Measurements from ENCODE around the gene PEX14. TPM values are rescaled to one million over a fixed set of nuclear protein-coding genes. Genes with fewer than 3 reads are reported as not detected.
A peak's percentile ranks its signal among the peaks of the same experiment; 100 is the strongest.

PEX14 gene
- total and polyA plus RNA-seq, 8 donors = 8.2 to 26.3 (median 12.6) TPM

DNA sequence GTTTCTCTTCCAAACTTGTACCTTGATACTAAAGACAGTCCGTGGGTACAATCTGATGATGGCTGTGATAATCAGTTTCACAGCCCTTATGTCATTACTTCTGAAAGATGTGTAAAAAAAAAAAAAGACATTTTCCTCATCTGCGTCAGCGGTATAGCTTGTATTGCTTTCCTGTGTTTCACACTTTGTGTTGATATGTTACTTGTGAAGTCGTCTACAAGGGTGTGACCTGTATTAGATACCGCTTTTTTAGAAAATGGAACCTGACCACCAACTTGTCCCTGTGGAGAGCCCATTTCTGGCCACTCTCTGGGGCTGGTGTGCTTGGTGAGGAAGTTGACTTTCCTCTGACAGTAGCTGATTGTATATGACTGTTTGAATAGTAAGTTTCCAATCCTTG is 50.5 kb downstream of the PEX14 start:
- Histone ChIP-seq H3K4me1 (peaks cover 39 to 58% (median 52%) of the 10 kb centered on the region in 4 donors), H3K4me3 (no peak overlapping the region), H3K27me3 (no peaks in the 10 kb centered on the region), H3K27ac (no peak overlapping the region), H3K36me3 (no peaks in the 10 kb centered on the region), H3K9me3 (no peaks in the 10 kb centered on the region)
- 82 to 91% (median 84%) methylated on average over 5 of the region's 5 CpGs for WGBS, 5 donors
- DNase-seq = no peak
- intact Hi-C loops (cut with DNase I; ENCODE audit: low total_unique reads) = no loop called here
- no peak for TF ChIP-seq POLR2A (IDR thresholded peaks at IDR 0.05)
- TF ChIP-seq POLR2AphosphoS5 (IDR thresholded peaks at IDR 0.05) = no peak
- TF ChIP-seq, protein P1, sequence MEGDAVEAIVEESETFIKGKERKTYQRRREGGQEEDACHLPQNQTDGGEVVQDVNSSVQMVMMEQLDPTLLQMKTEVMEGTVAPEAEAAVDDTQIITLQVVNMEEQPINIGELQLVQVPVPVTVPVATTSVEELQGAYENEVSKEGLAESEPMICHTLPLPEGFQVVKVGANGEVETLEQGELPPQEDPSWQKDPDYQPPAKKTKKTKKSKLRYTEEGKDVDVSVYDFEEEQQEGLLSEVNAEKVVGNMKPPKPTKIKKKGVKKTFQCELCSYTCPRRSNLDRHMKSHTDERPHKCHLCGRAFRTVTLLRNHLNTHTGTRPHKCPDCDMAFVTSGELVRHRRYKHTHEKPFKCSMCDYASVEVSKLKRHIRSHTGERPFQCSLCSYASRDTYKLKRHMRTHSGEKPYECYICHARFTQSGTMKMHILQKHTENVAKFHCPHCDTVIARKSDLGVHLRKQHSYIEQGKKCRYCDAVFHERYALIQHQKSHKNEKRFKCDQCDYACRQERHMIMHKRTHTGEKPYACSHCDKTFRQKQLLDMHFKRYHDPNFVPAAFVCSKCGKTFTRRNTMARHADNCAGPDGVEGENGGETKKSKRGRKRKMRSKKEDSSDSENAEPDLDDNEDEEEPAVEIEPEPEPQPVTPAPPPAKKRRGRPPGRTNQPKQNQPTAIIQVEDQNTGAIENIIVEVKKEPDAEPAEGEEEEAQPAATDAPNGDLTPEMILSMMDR (IDR thresholded peaks at IDR 0.05) = no peak
- no peak for TF ChIP-seq EP300 (IDR thresholded peaks at IDR 0.05)

DNA sequence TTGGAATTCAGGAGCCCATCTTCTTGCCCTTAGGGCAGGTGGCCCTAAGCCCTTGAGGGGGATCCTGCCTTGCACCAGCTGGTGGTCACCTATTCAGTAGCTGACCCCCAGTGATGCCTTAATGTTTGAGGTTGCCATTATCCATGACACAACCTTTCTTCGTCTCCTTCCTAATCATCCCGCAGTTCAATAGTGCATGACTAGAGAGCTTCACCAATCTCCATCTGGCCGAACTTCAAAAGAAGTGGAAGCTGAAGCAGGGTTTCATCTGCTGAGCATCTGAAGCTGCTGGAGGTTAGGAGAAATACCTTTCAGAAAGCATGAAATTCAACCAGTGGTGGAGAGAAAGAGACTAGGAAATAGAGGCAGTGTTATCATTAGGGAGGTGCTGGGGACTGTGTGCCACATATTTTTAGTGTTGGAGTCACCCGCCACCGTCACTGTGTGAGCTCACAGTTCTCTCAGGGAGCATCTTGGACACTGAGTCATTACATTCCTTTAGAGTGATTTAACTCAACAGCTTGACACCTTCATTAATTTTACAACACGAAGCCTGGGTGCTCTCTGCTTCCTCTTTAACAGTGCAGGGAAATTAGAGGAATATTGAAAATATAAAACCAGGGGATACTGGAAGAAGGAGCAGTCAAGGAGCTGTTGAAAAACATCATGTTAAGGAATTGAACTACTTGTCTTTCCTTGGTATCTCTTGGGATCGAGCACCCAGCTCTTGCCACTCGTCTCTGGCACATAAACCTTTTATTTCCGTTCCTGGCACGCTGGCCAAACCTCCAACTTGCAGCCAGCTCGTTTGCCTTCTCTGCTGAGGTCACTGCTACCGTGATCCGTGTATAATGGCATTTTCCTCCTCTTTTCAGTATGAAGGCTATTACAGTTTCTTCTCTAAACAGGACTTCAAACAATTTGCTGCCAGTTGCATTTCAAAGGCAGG is 53.6 kb downstream of the PEX14 start:
- peak; percentile 63 to 64 for DNase-seq
- intact Hi-C loops (cut with DNase I; ENCODE audit: low total_unique reads) = no loop called here
- no peaks in the 10 kb centered on the region for H3K9me3 ChIP-seq
- TF ChIP-seq POLR2A (IDR thresholded peaks at IDR 0.05) (no peak), POLR2AphosphoS5 (IDR thresholded peaks at IDR 0.05) (peak in 2 of 3 donors; percentile 39 to 40)
- no peaks in the 10 kb centered on the region for H3K36me3 ChIP-seq
- H3K27ac ChIP-seq = peak overlapping the region in 4 of 5 donors; percentile 31 to 73 (median 63)
- peaks cover 30 to 51% (median 44%) of the 10 kb centered on the region in 4 donors for H3K4me1 ChIP-seq
- WGBS, 5 donors = 43 to 56% (median 50%) methylated on average over 13 of the region's 13 CpGs
- H3K27me3 ChIP-seq = no peaks in the 10 kb centered on the region
- no peak overlapping the region for H3K4me3 ChIP-seq

DNA sequence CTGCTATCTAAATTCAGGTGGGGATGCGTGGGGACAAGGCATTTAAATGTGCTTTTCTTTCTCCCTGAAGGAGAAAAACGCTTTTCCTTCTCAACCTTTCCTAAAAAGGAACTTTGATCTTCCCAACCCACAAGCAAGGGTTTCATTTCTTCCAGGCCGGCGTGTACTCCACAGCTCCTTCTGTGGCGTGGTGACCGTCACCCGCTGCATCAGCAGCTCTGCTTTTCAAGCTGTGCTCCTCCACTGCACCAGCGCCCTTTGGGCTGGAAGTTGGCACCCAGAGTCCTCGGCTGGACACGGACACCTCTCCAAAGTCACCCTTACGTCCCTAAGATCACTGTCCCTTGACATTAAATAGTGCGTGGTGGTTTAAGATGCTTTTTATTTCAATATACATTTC is 54.3 kb downstream of the PEX14 start:
- 55 to 81% (median 63%) methylated on average over 12 of the region's 12 CpGs for WGBS, 5 donors
- H3K27me3 ChIP-seq = no peaks in the 10 kb centered on the region
- no peak overlapping the region for H3K4me3 ChIP-seq
- peak overlapping the region; percentile 30 to 73 (median 57) for H3K27ac ChIP-seq
- peaks cover 29 to 44% (median 40%) of the 10 kb centered on the region in 4 donors for H3K4me1 ChIP-seq
- intact Hi-C loops (cut with DNase I; ENCODE audit: low total_unique reads) = no loop called here
- no peak for DNase-seq
- TF ChIP-seq POLR2A (IDR thresholded peaks at IDR 0.05) (no peak), POLR2AphosphoS5 (IDR thresholded peaks at IDR 0.05) (no peak)
- H3K36me3 ChIP-seq = no peaks in the 10 kb centered on the region
- H3K9me3 ChIP-seq = no peaks in the 10 kb centered on the region

DNA sequence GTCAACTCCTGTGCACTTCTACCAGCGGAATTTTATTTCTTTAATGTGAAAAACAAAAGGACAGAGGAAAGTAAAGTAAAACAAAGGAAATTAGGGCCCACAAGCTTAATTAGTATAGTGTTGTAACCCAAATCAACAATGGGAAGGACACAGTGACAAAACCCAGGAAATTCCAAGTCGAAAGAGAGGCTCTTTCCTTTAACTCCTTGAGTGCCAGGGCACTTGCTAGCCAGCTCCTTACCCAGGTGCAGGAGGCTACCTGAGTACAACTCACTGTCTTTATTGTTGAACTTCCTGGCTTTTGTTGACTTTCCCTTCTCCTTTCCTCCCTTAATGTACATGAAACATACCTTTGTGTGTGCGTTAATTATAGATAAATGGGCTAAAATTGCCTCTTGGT is 55.0 kb downstream of the PEX14 start:
- Histone ChIP-seq H3K27me3 (no peaks in the 10 kb centered on the region), H3K9me3 (no peaks in the 10 kb centered on the region), H3K27ac (peak overlapping the region in 3 of 5 donors; percentile 57 to 73 (median 69)), H3K4me3 (no peak overlapping the region), H3K36me3 (no peaks in the 10 kb centered on the region), H3K4me1 (peaks cover 29 to 41% (median 35%) of the 10 kb centered on the region in 4 donors)
- TF ChIP-seq EP300 (IDR thresholded peaks at IDR 0.05) (no peak), POLR2AphosphoS5 (IDR thresholded peaks at IDR 0.05) (no peak), POLR2A (IDR thresholded peaks at IDR 0.05) (no peak)
- TF ChIP-seq, protein P1 (IDR thresholded peaks at IDR 0.05) = no peak
- 31 to 49% (median 33%) methylated on average over 3 of the region's 3 CpGs for WGBS, 5 donors
- DNase-seq = no peak
- intact Hi-C loops (cut with DNase I; ENCODE audit: low total_unique reads) = no loop called here

DNA sequence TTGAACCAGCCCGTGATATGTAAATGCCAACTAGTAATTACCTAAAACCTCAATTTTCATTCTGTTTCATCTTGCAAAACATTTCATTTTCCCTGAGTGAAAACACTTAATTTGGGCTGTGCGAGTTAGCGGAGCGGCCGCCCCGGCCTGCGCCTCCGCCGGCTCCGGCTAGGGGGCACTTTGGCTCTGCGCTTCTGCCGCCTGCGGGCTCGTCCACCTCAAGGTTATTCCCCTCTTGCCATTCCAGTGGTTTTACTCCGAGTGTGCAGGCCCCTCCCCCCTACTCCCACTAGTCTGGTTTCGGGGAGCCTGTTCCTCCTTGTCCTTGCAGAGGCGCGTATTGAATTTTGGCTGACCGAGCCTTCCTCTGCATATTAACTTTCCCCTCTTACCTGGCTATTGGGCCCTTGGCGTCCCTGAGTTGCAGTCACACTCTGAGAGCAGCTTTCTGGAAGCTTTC is 55.6 kb downstream of the PEX14 start:
- Histone ChIP-seq H3K27me3 (no peaks in the 10 kb centered on the region), H3K4me1 (peaks cover 29 to 41% (median 35%) of the 10 kb centered on the region in 4 donors), H3K27ac (peak overlapping the region in 3 of 5 donors; percentile 57 to 73 (median 69)), H3K4me3 (no peak overlapping the region), H3K36me3 (no peaks in the 10 kb centered on the region), H3K9me3 (no peaks in the 10 kb centered on the region)
- peak; percentile 61 to 85 for DNase-seq
- 25 to 43% (median 32%) methylated on average over 20 of the region's 20 CpGs for WGBS, 5 donors
- intact Hi-C loops (cut with DNase I; ENCODE audit: low total_unique reads) = no loop called here
- TF ChIP-seq, protein P1 (IDR thresholded peaks at IDR 0.05) = peak in 5 of 7 experiments; percentile 58 to 83 (median 74)
- TF ChIP-seq EP300 (IDR thresholded peaks at IDR 0.05) = no peak
- TF ChIP-seq POLR2AphosphoS5 (IDR thresholded peaks at IDR 0.05) = no peak
- TF ChIP-seq POLR2A (IDR thresholded peaks at IDR 0.05) = no peak
